Activated CD4-positive, alpha-beta T cell treated with anti-CD3 and anti-CD28 coated beads, Interleukin-2, amount 10 ng/mL, durations not matched to agents 24 days and 14 days (primary cell): ENCODE measurements around the gene SYT7. TPM values are rescaled to one million over a fixed set of nuclear protein-coding genes. Genes with fewer than 3 reads are reported as not detected.
"Not testable (repeated sequence)": the region's sequence is repeated elsewhere in the genome, so short reads cannot be mapped to it uniquely, and the experiment has no call there.

Experiments
- DNase-seq: peaks from one replicate; pipeline ENCODE4 v3.0.0; 2022
- H3K27ac Mint-ChIP-seq: one replicate; pipeline ENCODE4 v1.8.0; 2022; ENCODE audit warnings: mild to moderate bottlenecking, mixed read lengths
- H3K27me3 Mint-ChIP-seq: one replicate; pipeline ENCODE4 v1.8.0; 2022; ENCODE audit warnings: mixed read lengths
- H3K36me3 Mint-ChIP-seq: one replicate; pipeline ENCODE4 v1.8.0; 2022; ENCODE audit warnings: low read depth, mild to moderate bottlenecking, mixed read lengths
- H3K4me1 Mint-ChIP-seq: one replicate; pipeline ENCODE4 v1.8.0; 2021; ENCODE audit warnings: mixed read lengths
- H3K4me3 Mint-ChIP-seq: one replicate; pipeline ENCODE4 v1.8.0; 2022; ENCODE audit warnings: mild to moderate bottlenecking, moderate library complexity, mixed read lengths
- H3K9me3 Mint-ChIP-seq: one replicate; pipeline ENCODE4 v1.8.0; 2021; ENCODE audit warnings: mixed read lengths
- intact Hi-C: fragments of 100-400 bp; cut with micrococcal nuclease; formaldehyde crosslinking; loops from one replicate; pipeline ENCODE4 v1.15.1; 2023
- total RNA-seq: library from RNA; stranded (reverse); gene quantifications from 2 replicates; pipeline ENCODE4 v1.2.3, GENCODE V29; 2022

SYT7 gene
- total RNA-seq, 1 donor from 2014 or later, result 0.23 TPM

- intact Hi-C loops, result no loop called here
- H3K4me1 Mint-ChIP-seq, result no peaks in the 10 kb centered on the region
- DNase-seq, result no peak
- H3K4me3 Mint-ChIP-seq, result no peak overlapping the region
- no peaks in the 10 kb centered on the region for H3K27me3 Mint-ChIP-seq
- peaks cover 3% of the 10 kb centered on the region for H3K36me3 Mint-ChIP-seq
- no peaks in the 10 kb centered on the region for H3K9me3 Mint-ChIP-seq
- no peak overlapping the region for H3K27ac Mint-ChIP-seq
These were observed 95.8 kb downstream of the SYT7 start for GRCh38 chr11:61485080-61485479.

- peaks cover 3% of the 10 kb centered on the region for H3K36me3 Mint-ChIP-seq
- no peaks in the 10 kb centered on the region for H3K4me1 Mint-ChIP-seq
- H3K4me3 Mint-ChIP-seq, result no peak overlapping the region
- no peak for DNase-seq
- H3K9me3 Mint-ChIP-seq, result no peaks in the 10 kb centered on the region
- H3K27ac Mint-ChIP-seq, result no peak overlapping the region
- no peaks in the 10 kb centered on the region for H3K27me3 Mint-ChIP-seq
- intact Hi-C loops, result no loop called here
These were observed 96.3 kb downstream of the SYT7 start for GRCh38 chr11:61484541-61484940.

DNA sequence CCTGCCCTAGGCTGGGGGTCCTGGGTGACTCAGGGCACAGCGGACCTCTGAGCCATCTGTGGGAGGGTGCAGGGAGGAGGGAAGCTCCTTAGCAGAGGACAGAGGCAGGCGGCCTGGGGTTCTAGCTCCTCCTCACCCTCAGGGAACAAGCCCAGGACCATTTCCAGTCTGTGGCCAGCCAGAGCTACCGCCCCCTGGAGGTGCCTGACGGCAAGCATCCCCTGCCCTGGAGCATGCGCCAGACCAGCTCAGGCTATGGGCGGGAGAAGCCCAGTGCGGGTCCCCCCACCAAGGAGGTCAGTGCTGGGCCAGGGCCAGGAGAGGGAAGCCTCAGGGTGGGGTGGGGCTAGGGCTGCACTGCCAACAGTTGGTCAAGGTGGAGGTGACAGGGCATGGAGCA lies 98.4 kb downstream of the SYT7 start:
- Mint-ChIP-seq H3K27ac (no peak overlapping the region), H3K27me3 (no peaks in the 10 kb centered on the region), H3K9me3 (no peaks in the 10 kb centered on the region), H3K4me3 (no peak overlapping the region), H3K36me3 (peaks cover 3% of the 10 kb centered on the region), H3K4me1 (peaks cover 2% of the 10 kb centered on the region)
- intact Hi-C loops, result no loop called here
- DNase-seq, result peak; percentile 73

DNA sequence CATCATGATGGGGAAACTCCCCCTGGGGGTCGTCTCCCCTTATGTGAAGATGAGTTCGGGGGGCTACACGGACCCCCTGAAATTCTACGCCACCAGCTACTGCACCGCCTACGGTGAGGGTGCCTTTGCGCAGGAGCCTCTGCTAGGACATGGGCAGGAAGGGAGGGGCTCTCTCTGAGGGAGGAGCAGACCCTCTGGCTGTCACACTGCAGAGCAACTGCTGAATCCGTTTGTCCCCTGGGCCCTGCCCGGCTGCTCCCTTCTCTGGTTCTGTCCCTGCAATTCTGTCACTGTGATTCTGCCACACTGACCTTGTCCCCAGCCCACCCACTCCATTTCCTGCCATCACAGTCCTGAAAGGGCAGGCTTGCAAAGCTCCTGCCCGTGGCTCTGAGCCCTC lies 99.1 kb downstream of the SYT7 start:
- intact Hi-C loops, result no loop called here
- Mint-ChIP-seq H3K27ac (no peak overlapping the region), H3K27me3 (no peaks in the 10 kb centered on the region), H3K36me3 (no peaks in the 10 kb centered on the region), H3K4me3 (no peak overlapping the region), H3K9me3 (no peaks in the 10 kb centered on the region), H3K4me1 (peaks cover 2% of the 10 kb centered on the region)
- DNase-seq, result no peak

DNA sequence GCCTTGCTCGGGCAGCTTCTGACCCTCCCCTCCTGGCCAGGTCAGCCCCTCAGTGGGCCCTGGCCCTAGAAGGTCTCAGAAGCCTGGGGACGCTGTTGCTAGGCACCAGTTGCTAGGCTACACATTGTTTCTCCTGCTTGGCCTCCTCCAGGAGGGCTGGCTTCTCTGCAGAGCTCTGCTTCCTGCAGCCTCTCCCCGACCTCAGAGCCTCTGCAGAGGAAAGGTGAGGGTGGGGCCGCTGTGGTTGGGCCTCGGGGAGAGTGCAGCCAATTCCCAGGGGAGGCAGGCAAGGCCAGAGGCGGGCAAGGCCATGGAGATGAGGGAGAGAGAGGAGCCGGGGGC lies 99.9 kb downstream of the SYT7 start:
- Mint-ChIP-seq H3K9me3 (no peaks in the 10 kb centered on the region), H3K27me3 (no peaks in the 10 kb centered on the region), H3K4me3 (no peak overlapping the region), H3K36me3 (no peaks in the 10 kb centered on the region), H3K27ac (no peak overlapping the region), H3K4me1 (peaks cover 2% of the 10 kb centered on the region)
- DNase-seq, result no peak
- intact Hi-C loops, result no loop called here

DNA sequence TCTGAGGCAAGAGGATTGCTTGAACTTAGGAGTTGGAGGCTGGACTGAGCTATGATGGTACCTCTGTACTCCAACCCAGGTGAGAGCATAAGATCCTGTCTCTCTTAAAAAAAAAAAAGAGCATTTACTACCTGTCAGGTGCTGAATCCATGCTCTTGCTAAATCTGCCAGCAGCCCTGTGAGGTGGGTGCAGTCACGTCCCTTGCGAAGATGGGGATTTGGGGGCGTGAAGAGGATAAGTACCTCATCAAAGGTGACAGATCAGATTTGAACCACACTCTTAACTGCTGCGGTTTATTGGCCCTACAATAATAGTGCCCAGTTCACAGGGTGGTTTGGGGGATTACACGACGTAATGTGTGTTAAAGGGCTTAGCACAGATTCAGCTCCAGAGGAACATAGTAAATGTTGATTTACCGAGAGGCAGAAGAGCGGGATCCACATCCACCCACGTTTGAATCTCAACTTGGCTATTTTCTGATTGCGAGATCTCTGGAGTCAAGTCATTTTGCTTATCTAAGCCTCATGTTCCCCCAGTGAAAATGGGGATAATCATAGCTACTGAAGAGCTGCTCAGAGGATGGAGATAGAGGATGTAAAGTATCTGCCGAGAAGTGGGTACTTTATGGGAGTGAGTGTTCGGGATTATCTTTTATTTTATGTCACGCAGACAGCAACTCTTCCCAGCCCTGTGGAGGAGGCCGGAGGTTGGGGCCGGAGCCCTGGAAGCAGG lies 100.4 kb downstream of the SYT7 start:
- no peak for DNase-seq
- no peaks in the 10 kb centered on the region for H3K9me3 Mint-ChIP-seq
- no peaks in the 10 kb centered on the region for H3K36me3 Mint-ChIP-seq
- peaks cover 2% of the 10 kb centered on the region for H3K4me1 Mint-ChIP-seq
- H3K27me3 Mint-ChIP-seq, result no peaks in the 10 kb centered on the region
- intact Hi-C loops, result no loop called here
- H3K4me3 Mint-ChIP-seq, result no peak overlapping the region
- H3K27ac Mint-ChIP-seq, result no peak overlapping the region

DNA sequence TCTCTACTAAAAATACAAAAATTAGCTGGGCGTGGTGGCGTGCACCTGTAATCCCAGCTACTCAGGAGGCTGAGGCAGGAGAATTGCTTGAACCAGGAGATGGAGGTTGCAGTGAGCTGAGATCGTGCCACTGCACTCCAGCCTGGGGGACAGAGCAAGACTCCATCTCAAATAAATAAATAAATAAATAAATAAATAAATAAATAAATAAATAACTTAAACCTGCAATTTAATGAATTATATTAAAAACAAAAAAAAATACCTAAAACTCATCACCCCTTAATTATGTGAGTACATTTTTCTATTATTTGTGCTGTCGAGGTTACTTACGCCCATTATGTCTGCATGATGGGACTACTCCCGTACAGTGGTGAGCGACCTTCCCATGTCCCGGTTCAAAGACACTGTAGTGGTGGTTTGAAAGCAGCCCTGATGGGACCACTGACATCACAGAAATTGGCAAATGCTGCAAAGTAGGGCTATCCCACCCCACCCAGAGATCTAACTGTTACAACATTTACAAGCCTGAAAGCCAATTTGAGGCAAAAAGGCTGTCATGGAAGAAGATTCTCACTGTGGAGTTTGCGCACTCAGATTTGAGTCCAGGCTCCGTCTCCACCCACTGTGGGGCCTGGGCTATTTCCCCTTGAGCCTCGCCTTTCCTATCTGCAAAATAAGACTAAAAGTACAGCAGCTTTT lies 101.4 kb downstream of the SYT7 start:
- not testable (repeated sequence) for H3K4me3 Mint-ChIP-seq, DNase-seq, H3K36me3 Mint-ChIP-seq, H3K9me3 Mint-ChIP-seq, H3K27ac Mint-ChIP-seq, H3K4me1 Mint-ChIP-seq, H3K27me3 Mint-ChIP-seq
- intact Hi-C loops, result loop anchor here (10.0 kb wide), 1 partner anchor 155 kb away; no protein-coding TSS in a partner anchor

DNA sequence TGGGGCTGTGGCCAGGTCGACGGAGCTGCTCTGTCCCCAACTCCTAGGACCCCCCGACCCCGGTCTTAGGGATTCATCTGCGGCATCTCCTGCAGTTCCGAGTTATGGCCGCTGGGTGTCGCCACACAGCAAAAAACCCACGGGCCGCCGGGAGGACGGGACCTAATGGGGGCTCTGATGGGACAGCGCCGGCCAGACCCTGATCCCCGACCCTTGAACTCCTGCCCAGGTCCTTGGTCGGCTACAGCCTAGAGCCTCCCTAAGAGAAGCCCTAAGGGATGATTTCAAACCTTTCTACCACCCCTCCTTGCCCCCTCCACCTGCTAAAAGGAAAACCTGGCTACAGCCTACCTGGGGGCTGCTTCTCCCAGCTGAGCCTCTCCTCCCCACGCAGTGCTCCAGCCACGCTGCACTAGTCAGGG lies 103.1 kb downstream of the SYT7 start:
- H3K27me3 Mint-ChIP-seq, result no peaks in the 10 kb centered on the region
- H3K4me3 Mint-ChIP-seq, result no peak overlapping the region
- H3K27ac Mint-ChIP-seq, result no peak overlapping the region
- peaks cover 9% of the 10 kb centered on the region for H3K4me1 Mint-ChIP-seq
- H3K9me3 Mint-ChIP-seq, result no peaks in the 10 kb centered on the region
- DNase-seq, result peak; percentile 85
- intact Hi-C loops, result loop anchor here (1.0 to 10.0 kb wide), 2 partner anchors 40 to 157 kb away; no protein-coding TSS in a partner anchor
- peaks cover 5% of the 10 kb centered on the region for H3K36me3 Mint-ChIP-seq

- no peak overlapping the region for H3K4me3 Mint-ChIP-seq
- no peaks in the 10 kb centered on the region for H3K27me3 Mint-ChIP-seq
These were observed 103.8 kb downstream of the SYT7 start for GRCh38 chr11:61477126-61477525.

DNA sequence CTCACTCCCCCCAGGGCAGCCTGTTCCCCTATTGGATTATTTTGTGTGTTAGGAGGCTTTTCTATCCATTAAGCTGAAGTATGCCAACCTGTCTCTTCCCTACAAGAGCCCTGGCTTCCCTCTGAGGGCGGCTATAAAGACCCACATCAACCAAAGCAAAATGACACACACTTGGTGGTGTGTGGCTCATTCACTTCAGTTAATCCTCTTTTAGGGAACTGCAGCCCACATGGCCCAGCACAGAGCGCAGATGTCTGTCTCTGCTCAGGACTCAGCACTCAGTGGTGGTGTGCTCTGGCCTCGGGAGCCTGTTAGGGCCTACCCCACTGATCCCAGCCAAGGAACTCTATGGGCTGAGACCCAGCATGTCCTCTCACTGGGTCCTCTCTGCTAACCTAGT lies 104.5 kb downstream of the SYT7 start:
- H3K9me3 Mint-ChIP-seq, result no peaks in the 10 kb centered on the region
- intact Hi-C loops, result loop anchor here (10.0 kb wide), 1 partner anchor 158 kb away; no protein-coding TSS in a partner anchor
- peaks cover 7% of the 10 kb centered on the region for H3K36me3 Mint-ChIP-seq
- no peak overlapping the region for H3K4me3 Mint-ChIP-seq
- peaks cover 9% of the 10 kb centered on the region for H3K4me1 Mint-ChIP-seq
- H3K27ac Mint-ChIP-seq, result no peak overlapping the region
- DNase-seq, result no peak
- H3K27me3 Mint-ChIP-seq, result no peaks in the 10 kb centered on the region

More at GRCh38 chr11:61477126-61477525, 103.8 kb downstream of the SYT7 start:
- H3K36me3 Mint-ChIP-seq, result peaks cover 7% of the 10 kb centered on the region
- H3K27ac Mint-ChIP-seq, result no peak overlapping the region
- no peaks in the 10 kb centered on the region for H3K9me3 Mint-ChIP-seq
- peaks cover 9% of the 10 kb centered on the region for H3K4me1 Mint-ChIP-seq
- intact Hi-C loops, result loop anchor here (1.0 to 10.0 kb wide), 2 partner anchors 40 to 158 kb away; no protein-coding TSS in a partner anchor
- DNase-seq, result no peak

DNA sequence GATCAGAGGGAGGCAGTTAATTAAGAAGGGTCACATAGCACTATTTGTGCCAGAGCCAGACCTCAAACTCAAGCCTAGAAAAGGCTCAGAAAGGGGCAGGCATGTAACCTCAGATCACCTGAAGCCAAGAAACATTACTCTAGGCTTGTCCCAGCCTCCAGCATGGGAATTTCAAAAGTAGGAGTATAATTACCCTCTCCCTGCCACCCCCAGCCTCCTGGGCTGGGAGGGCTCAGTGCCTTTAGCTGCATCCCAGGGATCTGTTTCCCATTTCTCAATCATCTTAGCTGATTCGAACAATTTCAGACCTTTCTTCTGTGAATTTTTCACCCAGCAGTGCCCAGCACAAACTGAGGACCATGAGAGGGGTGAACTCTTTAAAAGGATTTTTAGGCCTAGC lies 105.4 kb downstream of the SYT7 start:
- Mint-ChIP-seq H3K27ac (no peak overlapping the region), H3K9me3 (no peaks in the 10 kb centered on the region), H3K27me3 (no peaks in the 10 kb centered on the region), H3K36me3 (peaks cover 7% of the 10 kb centered on the region), H3K4me1 (peaks cover 9% of the 10 kb centered on the region), H3K4me3 (no peak overlapping the region)
- intact Hi-C loops, result loop anchor here (10.0 kb wide), 1 partner anchor 159 kb away; no protein-coding TSS in a partner anchor
- no peak for DNase-seq

DNA sequence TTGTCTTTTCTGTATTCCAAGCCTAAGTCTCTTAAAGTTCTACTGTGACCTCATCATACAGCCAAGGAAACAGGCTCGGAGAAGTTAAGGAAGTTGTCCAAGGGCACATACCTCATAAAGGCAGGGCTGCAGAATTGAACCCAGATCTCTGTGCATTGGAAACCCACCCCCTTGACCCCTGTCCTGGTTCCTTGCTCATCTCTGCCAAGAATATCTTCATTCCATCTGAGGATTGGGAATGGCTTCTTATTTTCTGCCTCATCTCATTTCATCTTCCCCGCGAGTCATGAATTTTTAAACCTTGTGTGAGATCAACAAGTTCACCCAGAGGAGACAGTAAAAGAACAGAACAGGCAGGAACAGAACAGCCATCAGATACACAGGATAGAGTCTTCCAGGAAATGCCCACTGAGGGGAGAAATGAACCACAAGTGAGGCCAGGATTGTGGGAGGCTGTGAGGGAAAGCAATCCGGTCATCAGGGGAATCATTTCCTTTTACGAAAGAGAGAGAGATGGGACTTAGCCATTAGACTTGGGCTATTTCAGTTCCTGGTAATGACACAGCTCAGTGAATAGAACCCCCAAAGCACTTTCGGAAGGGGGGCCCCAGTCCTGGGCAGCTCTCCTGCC lies 106.7 kb downstream of the SYT7 start:
- H3K27ac Mint-ChIP-seq, result no peak overlapping the region
- H3K27me3 Mint-ChIP-seq, result no peaks in the 10 kb centered on the region
- H3K9me3 Mint-ChIP-seq, result no peaks in the 10 kb centered on the region
- H3K4me1 Mint-ChIP-seq, result peaks cover 9% of the 10 kb centered on the region
- peaks cover 11% of the 10 kb centered on the region for H3K36me3 Mint-ChIP-seq
- no peak for DNase-seq
- H3K4me3 Mint-ChIP-seq, result no peak overlapping the region
- intact Hi-C loops, result loop anchor here (10.0 kb wide), 1 partner anchor 161 kb away; no protein-coding TSS in a partner anchor

DNA sequence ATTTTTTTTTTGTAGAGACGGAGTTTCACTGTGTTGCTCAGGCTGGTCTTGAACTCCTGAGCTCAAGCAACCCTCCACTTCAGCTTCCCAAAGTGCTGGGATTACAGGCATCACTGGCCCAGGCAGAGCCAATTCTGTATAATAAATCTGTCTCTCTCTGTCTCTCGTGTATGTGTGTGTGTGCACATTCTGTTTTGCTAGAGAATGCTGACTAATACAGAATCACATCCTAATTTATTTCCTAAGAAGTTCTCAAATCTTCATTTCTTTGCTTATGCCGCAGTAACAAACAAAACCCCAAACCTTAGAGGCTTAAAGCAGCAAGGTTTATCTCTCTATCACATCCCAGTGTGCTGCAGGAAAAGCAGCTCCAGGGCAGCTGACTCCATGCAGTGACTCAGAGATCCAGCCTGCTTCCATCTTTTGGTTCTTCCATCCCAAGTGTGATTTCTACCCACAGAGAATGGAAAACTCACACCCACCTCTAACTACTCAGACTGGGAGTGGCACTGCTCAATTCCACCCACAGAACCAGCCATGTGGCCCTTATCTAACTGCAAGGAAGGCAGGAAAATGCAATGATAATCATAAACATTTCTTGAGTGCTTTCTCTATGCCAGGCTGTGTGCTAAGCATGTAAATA lies 107.4 kb downstream of the SYT7 start:
- Mint-ChIP-seq H3K4me3 (no peak overlapping the region), H3K27me3 (no peaks in the 10 kb centered on the region), H3K36me3 (peaks cover 13% of the 10 kb centered on the region), H3K27ac (no peak overlapping the region), H3K9me3 (no peaks in the 10 kb centered on the region), H3K4me1 (peaks cover 9% of the 10 kb centered on the region)
- no peak for DNase-seq
- intact Hi-C loops, result loop anchor here (10.0 kb wide), 1 partner anchor 161 kb away; no protein-coding TSS in a partner anchor
